GM12875 (cell line): ENCODE results near the gene CCDC102B.

Experiments used
- H3K4me3 ChIP-seq: one replicate; pipeline ENCODE4 v1.5.1; 2011; ENCODE audit warnings: low read depth, low read length, control low read depth
- TF ChIP-seq, protein P1 (sequence below): IDR thresholded peaks from 2 replicates; pipeline ENCODE4 v1.5.1; 2011; ENCODE audit warnings: low read depth, mild to moderate bottlenecking, control low read depth, inconsistent platforms, low read length, moderate library complexity, borderline replicate concordance; ENCODE audit not compliant: insufficient read depth

Gene CCDC102B

DNA sequence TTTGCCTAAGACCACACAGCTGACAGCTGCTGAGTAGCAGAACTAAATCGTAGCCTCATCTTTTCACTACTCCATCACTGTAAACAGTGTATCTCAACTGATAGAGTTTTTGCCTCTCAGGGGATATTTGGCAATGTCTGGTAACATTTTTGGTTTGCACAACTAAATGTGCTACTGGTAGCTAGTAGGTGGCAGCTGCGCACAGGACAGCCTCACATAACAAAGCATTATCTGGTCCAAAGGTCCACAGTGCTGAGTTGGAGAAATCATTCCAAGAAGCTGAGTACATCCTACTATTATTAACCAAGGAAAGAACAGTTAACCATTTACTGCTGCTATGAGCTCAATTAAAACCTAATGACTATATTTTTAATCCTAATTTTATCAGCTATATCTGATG lies 6.1 kb upstream of the CCDC102B start:
- no peak overlapping the region for H3K4me3 ChIP-seq
- TF ChIP-seq, protein P1, sequence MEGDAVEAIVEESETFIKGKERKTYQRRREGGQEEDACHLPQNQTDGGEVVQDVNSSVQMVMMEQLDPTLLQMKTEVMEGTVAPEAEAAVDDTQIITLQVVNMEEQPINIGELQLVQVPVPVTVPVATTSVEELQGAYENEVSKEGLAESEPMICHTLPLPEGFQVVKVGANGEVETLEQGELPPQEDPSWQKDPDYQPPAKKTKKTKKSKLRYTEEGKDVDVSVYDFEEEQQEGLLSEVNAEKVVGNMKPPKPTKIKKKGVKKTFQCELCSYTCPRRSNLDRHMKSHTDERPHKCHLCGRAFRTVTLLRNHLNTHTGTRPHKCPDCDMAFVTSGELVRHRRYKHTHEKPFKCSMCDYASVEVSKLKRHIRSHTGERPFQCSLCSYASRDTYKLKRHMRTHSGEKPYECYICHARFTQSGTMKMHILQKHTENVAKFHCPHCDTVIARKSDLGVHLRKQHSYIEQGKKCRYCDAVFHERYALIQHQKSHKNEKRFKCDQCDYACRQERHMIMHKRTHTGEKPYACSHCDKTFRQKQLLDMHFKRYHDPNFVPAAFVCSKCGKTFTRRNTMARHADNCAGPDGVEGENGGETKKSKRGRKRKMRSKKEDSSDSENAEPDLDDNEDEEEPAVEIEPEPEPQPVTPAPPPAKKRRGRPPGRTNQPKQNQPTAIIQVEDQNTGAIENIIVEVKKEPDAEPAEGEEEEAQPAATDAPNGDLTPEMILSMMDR: no peak

DNA sequence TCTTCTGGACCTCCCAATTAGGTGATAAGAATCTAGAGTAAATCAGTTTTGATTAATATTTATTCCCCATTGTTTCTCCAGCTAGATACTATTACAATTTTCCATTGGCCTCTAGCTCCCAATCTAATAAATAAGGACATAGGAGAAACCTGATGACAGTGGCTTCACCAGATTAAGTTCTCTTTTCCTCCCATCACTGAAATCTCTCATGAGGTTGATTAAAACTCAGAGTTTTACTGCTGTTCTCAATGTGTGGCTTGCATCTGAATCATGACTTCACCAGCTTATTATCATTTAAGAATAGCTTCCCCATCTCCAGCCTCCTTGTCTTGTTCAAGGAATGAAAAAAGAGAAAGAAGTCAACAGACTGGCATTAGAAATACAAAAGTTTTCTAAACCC lies 3.9 kb upstream of the CCDC102B start:
- H3K4me3 ChIP-seq: no peak overlapping the region
- TF ChIP-seq, protein P1: no peak

DNA sequence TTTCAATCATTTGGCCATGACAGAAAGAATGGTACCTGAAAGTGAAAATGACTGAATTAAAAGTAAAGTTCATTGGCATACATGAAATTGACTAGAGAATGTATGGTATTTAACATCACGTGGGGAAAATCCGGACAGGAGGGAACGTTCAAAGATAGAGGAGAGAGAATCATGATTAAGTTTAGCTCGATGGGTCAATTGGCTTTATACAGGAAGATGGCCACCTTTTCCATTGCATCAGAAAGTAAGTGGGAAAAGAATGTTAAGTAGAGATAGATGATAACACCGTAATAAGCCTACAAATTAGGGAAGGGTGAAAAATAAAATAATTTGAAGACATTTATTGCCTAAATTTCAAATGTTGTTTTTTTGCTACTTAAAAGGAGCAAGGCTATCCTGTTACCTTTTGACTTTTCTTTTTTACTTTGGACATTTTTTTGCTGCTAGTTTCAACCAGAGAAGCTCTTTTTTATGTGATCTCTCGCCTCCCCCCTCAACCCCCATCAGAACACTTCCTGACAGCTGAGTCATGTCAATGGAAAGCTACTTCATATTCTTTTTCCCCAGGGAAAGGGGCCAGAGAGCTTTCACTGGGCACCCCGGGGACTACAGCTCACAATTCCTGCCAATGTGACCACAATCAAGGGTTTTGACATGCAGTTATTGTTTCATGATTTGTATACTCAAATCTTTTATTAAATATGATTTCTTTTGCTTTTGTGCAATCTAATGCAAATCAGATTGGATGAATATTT lies 767 bp upstream of the CCDC102B start:
- no peak overlapping the region for H3K4me3 ChIP-seq
- TF ChIP-seq, protein P1: no peak

DNA sequence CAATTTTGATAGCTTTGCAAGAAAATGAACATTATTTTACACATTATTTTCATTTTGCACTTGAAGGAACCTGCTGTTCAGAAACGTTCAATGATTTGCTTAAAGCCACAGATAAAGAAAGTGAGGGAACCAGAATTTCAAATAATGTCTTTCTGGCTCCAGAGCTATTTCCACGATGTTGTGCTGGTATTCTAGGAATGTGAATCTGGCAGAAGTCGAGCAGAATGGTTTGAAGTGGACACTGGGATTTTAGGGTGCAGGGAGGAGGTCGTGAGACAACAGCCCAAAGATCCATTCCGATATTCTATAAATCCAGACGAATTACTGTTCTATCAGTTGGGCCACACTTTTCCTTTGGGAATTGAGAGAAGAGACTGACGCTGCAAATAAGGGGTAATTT lies 2.2 kb downstream of the CCDC102B start:
- H3K4me3 ChIP-seq: no peak overlapping the region
- TF ChIP-seq, protein P1: no peak

DNA sequence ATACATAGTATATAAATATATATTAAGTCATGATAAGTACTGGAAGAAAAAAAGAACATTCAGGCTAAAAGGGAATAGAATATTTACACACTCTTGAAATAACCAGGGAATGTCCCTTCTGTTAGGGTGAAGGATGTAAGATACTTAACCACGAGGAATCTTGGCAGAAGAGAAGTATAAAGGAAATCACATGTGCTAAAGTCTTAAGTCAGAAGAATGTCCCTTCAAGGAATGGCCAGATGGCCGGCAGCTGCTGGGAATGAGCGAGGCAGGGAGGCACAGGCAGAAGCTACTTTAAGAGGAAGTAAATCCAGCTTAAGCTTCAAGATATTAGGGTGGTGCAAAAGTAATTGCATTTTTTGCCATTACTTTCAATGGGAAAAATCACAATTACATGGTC lies 5.5 kb downstream of the CCDC102B start:
- TF ChIP-seq, protein P1: no peak
- no peak overlapping the region for H3K4me3 ChIP-seq

DNA sequence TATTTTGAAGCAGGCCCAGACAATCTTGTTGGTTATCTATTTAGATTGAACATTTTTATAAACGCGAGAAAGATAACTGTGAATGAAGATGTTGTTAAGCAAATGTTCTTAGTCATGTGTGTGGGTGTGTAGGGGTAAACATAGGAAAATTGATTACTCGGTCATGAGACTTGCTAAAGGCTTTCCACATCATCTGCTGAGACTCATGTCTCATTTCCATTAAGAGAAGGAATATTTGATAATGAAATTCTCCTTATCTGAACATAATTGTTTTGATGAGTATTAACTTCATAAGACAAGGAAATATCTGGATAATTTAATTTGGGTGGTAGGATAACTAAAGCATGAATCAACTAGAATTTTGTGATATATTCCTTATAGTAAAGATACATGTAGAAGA lies 19.7 kb downstream of the CCDC102B start:
- no peak overlapping the region for H3K4me3 ChIP-seq
- TF ChIP-seq, protein P1: no peak

DNA sequence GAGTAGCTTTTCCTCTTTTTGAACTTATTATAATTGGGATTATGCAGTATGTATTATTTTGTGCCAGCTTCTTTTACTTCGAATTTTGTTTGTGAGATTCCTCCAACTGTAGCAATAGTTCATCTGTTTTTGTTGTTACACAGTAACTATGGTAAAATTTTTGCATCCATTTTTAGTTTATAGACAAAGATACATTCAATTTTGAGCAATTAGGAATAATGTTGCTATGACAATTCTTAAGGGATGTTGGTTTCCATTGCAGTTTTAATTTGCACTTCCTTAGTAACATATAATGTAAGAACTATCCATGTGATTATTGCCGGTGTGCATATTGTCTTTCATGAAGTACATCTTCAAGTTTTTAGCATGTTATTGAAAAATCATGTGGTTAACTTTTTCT lies 20.7 kb downstream of the CCDC102B start:
- TF ChIP-seq, protein P1: no peak
- no peak overlapping the region for H3K4me3 ChIP-seq
